K562 (cell line): ENCODE results near the gene SLC19A1. TPM values are rescaled to one million over a fixed set of nuclear protein-coding genes. Genes with fewer than 3 reads are reported as not detected.

Source experiments
- DNMT1 ChIP-seq: fragments of 450-650 bp; IDR thresholded peaks from 2 replicates; pipeline ENCODE4 v1.6.1; 2016; ENCODE audit warnings: antibody characterized with exemption, mild to moderate bottlenecking
- HMGN3 ChIP-seq: IDR thresholded peaks from 2 replicates; pipeline ENCODE4 v1.6.1; 2011; ENCODE audit warnings: borderline replicate concordance, low read depth, mild to moderate bottlenecking, mixed read lengths, low read length; ENCODE audit not compliant: insufficient read length; ENCODE audit errors: extremely low read depth
- HMGXB4 ChIP-seq: sonication (generic); formaldehyde crosslinking; IDR thresholded peaks from 2 replicates; pipeline ENCODE4 v1.8.1; 2023; ENCODE audit warnings: mild to moderate bottlenecking, missing genetic modification reagents
- KDM5B ChIP-seq: fragments of 200-600 bp; sonication (generic); IDR thresholded peaks from 2 replicates; pipeline ENCODE4 v1.6.1; 2012; ENCODE audit warnings: low read depth, mild to moderate bottlenecking, moderate library complexity, low read length, control low read depth, inconsistent platforms; ENCODE audit not compliant: insufficient replicate concordance
- MYC ChIP-seq, 2 experiments: fragments of 250-450 bp in 1 of 2; sonication (Bioruptor Pico) in 1 of 2; IDR thresholded peaks; 2 replicates each; pipeline versions ENCODE4 v1.5.1 to v1.6.1; 2012 to 2021; ENCODE audit warnings: low read depth in 2 of 2, borderline replicate concordance in 1 of 2, improper control_type of control experiment in 1 of 2, low read length in 1 of 2, mild to moderate bottlenecking in 1 of 2, moderate library complexity in 1 of 2
- NFXL1 ChIP-seq: fragments of 450-650 bp; formaldehyde crosslinking; IDR thresholded peaks from 2 replicates; pipeline ENCODE4 v1.4.0; 2021; ENCODE audit warnings: mild to moderate bottlenecking
- NRF1 ChIP-seq, 2 experiments: fragments of 450-650 bp; IDR thresholded peaks in 1 of 2; conservative IDR thresholded peaks in 1 of 2; 2 replicates each; pipeline ENCODE4 v1.6.1; 2014; ENCODE audit warnings: mild to moderate bottlenecking in 2 of 2
- PCBP1 ChIP-seq: fragments of 200-400 bp; formaldehyde crosslinking; IDR thresholded peaks from 2 replicates; pipeline ENCODE4 v1.6.1; 2018; ENCODE audit warnings: mild to moderate bottlenecking, low read depth, low read length; ENCODE audit not compliant: poor library complexity, severe bottlenecking
- PHB2 ChIP-seq: fragments of 450-650 bp; IDR thresholded peaks from 2 replicates; pipeline ENCODE4 v1.6.1; 2017; ENCODE audit warnings: low read depth
- RB1 ChIP-seq: fragments of 450-650 bp; IDR thresholded peaks from 2 replicates; pipeline ENCODE4 v1.6.1; 2017; ENCODE audit warnings: low read depth, mild to moderate bottlenecking
- SMARCB1 ChIP-seq: IDR thresholded peaks from 2 replicates; pipeline ENCODE4 v1.6.1; 2011; ENCODE audit warnings: improper control_type of control experiment, low read depth; ENCODE audit not compliant: insufficient read length
- SMC3 ChIP-seq: conservative IDR thresholded peaks from 2 replicates; pipeline ENCODE4 v1.6.1; 2011; ENCODE audit warnings: low read depth, low read length, improper control_type of control experiment; ENCODE audit not compliant: insufficient read depth
- SPI1 ChIP-seq: IDR thresholded peaks from 2 replicates; pipeline ENCODE4 v1.6.1; 2011; ENCODE audit warnings: low read depth, low read length, control low read depth, borderline replicate concordance
- TGIF2 ChIP-seq: sonication (generic); formaldehyde crosslinking; IDR thresholded peaks from 2 replicates; pipeline ENCODE4 v1.8.1; 2022; ENCODE audit warnings: mild to moderate bottlenecking, missing genetic modification reagents, moderate library complexity
- TRIM24 ChIP-seq, 2 experiments: fragments of 450-650 bp; IDR thresholded peaks; 2 replicates each; pipeline ENCODE4 v1.6.1; 2016
- ZNF512 ChIP-seq: IDR thresholded peaks from 2 replicates; pipeline ENCODE4 v1.6.1; 2016; ENCODE audit warnings: missing genetic modification characterization, missing compliant biosample characterization
- ZNF79 ChIP-seq: fragments of 250-450 bp; sonication (Bioruptor Pico); IDR thresholded peaks from 2 replicates; pipeline ENCODE4 v1.4.0; 2020; ENCODE audit warnings: low read depth, mild to moderate bottlenecking, moderate library complexity
- polyA plus RNA-seq, 8 experiments: library from polyadenylated mRNA; depleted of rRNA in 4 of 8; stranded (reverse) in 5 of 8; unstranded in 3 of 8; fragments of >200 nt; fragmentation: Nextera tagmentation in 2 of 8; fragmentation: Illumina TruSeq in 1 of 8; extraction: Ambion mirVana in 2 of 8; extraction: Trizol in 1 of 8; gene quantifications; 2 replicates each; pipeline versions ENCODE4 v1.2.1 to v1.2.3, GENCODE V29; 2011 to 2014; ENCODE audit warnings: inconsistent platforms in 1 of 8, missing spikeins in 1 of 8
- total RNA-seq, 7 experiments: library from RNA; depleted of rRNA in 6 of 7; stranded (reverse); fragments of >200 nt in 6 of 7; fragmentation: Illumina TruSeq in 2 of 7; extraction: Trizol in 2 of 7; gene quantifications; 2 replicates each; pipeline versions ENCODE4 v1.2.1 to v1.2.3, GENCODE V29; 2011 to 2021; ENCODE audit warnings: low replicate concordance in 1 of 7
- TF ChIP-seq, protein P1 (sequence below): fragments of 450-650 bp; formaldehyde crosslinking; IDR thresholded peaks from 2 replicates; pipeline ENCODE4 v1.4.0; 2022; ENCODE audit warnings: missing genetic modification characterization
- TF ChIP-seq, protein P2 (sequence below): fragments of 450-650 bp; IDR thresholded peaks from 2 replicates; pipeline ENCODE4 v1.6.1; 2017; ENCODE audit warnings: mild to moderate bottlenecking, moderate library complexity

The SLC19A1 gene
- total and polyA plus RNA-seq, 9 of the 15 experiments (the other 6 are each of a cell fraction or from before 2014, with no cell fraction given): 0.65 to 88.7 (median 12.0) TPM

DNA sequence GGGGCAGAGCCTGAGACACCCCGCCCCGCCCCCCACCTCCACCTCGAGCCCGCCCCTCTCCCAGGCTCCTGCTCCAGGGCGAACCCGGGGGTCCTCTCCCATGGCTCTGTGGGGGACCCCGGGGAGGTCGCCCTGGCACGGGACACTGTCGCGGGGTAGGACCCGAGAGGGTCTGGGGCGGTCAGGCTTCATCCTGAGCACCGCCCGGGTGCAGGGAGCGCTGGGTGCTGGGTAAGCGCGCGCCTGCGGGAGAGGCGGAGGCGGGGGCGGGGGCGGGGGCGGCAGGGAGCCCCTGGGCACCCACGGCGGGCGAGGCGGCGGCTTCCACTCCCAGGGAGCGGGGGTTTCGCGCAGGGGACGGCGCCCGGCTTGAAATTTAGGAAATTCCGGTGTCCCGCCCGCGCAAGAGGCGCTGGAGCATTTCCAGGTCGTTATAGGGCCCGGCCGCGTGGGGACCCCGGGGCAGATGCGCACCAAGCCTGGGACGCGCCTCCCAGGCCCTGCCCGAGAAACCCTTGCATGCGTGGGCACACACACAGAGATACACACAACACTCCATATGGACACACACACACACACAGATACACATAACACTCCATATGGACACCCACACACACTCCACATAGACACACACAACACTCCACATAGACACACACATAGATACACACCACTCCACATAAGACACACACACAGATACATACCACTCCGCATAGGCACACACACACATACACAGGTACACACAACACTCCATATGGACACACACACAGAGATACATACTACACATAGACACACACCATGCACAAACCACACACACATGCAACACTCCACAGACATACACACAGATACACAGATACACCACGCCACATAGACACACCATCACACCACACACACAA, 48.7 kb upstream of the SLC19A1 start (continued):
- no peak for TF ChIP-seq NFXL1
- TF ChIP-seq HMGXB4: no peak
- TF ChIP-seq ZNF79 (CRISPR knock-in tag): no peak
- TF ChIP-seq HMGN3: peak; percentile 50
- no peak for TF ChIP-seq PCBP1
- 0 out of 2 replicates have a peak, but pooled peaks have one; percentile 48 for TF ChIP-seq MYC (IDR thresholded peaks at IDR 0.05; ENCODE audit: low read depth, low read length)
- no peak for TF ChIP-seq MYC (CRISPR knock-in tag; IDR thresholded peaks at IDR 0.05; ENCODE audit: borderline replicate concordance, low read depth)
- peak; percentile 39 for TF ChIP-seq KDM5B
- no peak for TF ChIP-seq SMARCB1
- TF ChIP-seq, protein P1, sequence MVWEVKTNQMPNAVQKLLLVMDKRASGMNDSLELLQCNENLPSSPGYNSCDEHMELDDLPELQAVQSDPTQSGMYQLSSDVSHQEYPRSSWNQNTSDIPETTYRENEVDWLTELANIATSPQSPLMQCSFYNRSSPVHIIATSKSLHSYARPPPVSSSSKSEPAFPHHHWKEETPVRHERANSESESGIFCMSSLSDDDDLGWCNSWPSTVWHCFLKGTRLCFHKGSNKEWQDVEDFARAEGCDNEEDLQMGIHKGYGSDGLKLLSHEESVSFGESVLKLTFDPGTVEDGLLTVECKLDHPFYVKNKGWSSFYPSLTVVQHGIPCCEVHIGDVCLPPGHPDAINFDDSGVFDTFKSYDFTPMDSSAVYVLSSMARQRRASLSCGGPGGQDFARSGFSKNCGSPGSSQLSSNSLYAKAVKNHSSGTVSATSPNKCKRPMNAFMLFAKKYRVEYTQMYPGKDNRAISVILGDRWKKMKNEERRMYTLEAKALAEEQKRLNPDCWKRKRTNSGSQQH (CRISPR knock-in tag): no peak
- TF ChIP-seq PHB2: peak; percentile 68; the same call in 1 of the 2 replicates
- TF ChIP-seq TRIM24 (IDR thresholded peaks at IDR 0.05): peak; percentile 24 to 29; a peak in 2 of 4 replicates
- peak; percentile 62 for TF ChIP-seq RB1
- TF ChIP-seq DNMT1: peak; percentile 93; the same call in 1 of the 2 replicates
- no peak for TF ChIP-seq TGIF2 (CRISPR knock-in tag)
- TF ChIP-seq SPI1: no peak
- no peak for TF ChIP-seq ZNF512 (tag)
- TF ChIP-seq, protein P2, sequence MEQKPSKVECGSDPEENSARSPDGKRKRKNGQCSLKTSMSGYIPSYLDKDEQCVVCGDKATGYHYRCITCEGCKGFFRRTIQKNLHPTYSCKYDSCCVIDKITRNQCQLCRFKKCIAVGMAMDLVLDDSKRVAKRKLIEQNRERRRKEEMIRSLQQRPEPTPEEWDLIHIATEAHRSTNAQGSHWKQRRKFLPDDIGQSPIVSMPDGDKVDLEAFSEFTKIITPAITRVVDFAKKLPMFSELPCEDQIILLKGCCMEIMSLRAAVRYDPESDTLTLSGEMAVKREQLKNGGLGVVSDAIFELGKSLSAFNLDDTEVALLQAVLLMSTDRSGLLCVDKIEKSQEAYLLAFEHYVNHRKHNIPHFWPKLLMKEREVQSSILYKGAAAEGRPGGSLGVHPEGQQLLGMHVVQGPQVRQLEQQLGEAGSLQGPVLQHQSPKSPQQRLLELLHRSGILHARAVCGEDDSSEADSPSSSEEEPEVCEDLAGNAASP: no peak
- peak; percentile 75 to 82 for TF ChIP-seq NRF1 (conservative IDR thresholded peaks at IDR 0.05 in 1 of 2, IDR thresholded peaks at IDR 0.05 in 1 of 2)
- TF ChIP-seq SMC3: no peak
